Transverse colon (tissue), 4 donors: ENCODE measurements around the gene SMAD2.

Source experiments
- CTCF ChIP-seq, 5 experiments: fragments of 200-600 bp in 3 of 5; fragments of 450-650 bp in 2 of 5; sonication (generic) in 3 of 5; IDR thresholded peaks; 1 replicate in 2 of 5; 2 replicates in 3 of 5; pipeline ENCODE4 v1.5.1; 2016 to 2017; ENCODE audit warnings: antibody characterized with exemption in 5 of 5, inconsistent platforms in 3 of 5, mild to moderate bottlenecking in 2 of 5, moderate library complexity in 1 of 5
- POLR2A ChIP-seq: fragments of 450-650 bp; IDR thresholded peaks from one replicate; pipeline ENCODE4 v1.6.1; 2016; ENCODE audit warnings: antibody characterized with exemption, mild to moderate bottlenecking, moderate library complexity
- POLR2AphosphoS5 ChIP-seq, 3 donors: sonication (generic); formaldehyde crosslinking; IDR thresholded peaks; one replicate each; pipeline ENCODE4 v1.6.1; 2016; ENCODE audit warnings: antibody characterized with exemption in 3 of 3

- TF ChIP-seq CTCF (IDR thresholded peaks at IDR 0.05) (no peak), POLR2A (no peak), POLR2AphosphoS5 (IDR thresholded peaks at IDR 0.05) (no peak)
Measured at GRCh38 chr18:47838396-47838795, 92.1 kb downstream of the SMAD2 start.
